ENCODE data around the gene RAB11FIP3.
"Not testable (repeated sequence)": the region's sequence is repeated elsewhere in the genome, so short reads cannot be mapped to it uniquely, and the experiment has no call there.

The RAB11FIP3 gene

DNA sequence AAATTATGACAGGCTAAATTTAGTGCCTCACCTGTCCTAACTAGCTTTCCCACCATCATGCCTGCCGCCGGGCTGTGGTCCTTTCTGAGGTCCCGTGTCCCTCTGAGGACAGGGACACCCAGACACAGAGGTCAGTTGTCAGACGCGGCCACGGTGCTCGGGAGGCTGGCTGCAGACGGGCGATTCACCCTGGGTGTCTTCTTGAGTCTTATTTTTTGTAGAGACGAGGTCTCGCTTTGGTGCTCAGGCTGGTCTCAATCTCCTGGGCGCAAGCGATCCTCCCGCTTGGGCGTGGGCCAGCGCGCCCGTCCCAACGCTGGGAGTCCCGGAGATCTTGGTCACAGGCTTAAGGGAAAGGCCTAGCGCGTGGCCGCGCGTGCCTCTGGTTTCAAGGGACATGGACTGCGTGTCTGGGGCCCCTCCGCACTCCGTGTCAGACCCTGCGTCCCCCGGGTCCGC, 797 bp upstream of the RAB11FIP3 start:
- DNase-seq: no peak

DNA sequence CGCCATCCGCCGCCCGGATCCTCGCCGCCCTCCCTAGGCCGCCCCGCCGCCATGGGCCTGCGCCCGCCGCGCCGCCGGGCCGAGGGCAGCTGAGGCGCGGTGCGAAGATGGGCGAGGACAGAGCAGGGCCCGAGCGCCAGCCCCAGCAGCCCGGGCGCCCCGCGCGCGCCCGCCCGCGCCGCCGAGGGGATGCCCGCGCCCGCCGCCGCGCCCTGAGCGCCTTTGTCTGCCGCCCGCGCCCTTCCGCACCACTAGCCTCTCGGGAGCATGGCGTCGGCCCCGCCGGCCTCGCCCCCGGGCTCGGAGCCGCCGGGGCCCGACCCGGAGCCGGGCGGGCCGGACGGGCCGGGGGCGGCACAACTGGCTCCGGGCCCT, 278 bp downstream of the RAB11FIP3 start:
- peak; percentile 42 for DNase-seq

DNA sequence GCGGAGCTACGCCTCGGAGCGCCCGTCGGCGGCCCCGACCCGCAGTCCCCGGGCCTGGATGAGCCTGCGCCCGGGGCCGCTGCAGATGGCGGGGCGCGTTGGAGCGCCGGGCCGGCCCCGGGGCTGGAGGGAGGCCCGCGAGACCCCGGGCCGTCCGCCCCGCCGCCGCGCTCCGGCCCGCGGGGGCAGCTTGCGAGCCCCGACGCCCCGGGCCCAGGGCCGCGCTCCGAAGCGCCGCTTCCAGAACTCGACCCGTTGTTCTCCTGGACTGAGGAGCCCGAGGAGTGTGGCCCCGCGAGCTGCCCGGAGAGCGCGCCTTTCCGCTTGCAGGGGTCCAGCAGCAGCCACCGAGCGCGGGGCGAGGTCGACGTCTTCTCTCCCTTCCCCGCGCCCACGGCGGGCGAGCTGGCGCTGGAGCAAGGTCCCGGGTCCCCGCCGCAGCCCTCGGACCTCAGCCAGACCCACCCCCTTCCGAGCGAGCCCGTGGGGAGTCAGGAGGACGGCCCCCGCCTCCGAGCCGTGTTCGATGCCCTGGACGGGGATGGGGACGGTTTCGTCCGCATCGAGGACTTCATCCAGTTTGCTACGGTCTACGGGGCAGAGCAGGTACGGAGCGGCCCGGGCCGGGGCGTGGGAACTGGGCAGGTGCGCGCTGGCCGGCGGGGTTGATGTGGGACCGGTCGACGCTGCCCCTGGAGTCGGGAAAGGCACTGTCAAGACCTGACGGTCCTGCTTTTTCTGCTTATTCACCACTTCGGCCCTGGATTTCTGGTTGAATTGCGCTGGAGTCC, 861 bp downstream of the RAB11FIP3 start:
- peak; percentile 6 for DNase-seq

DNA sequence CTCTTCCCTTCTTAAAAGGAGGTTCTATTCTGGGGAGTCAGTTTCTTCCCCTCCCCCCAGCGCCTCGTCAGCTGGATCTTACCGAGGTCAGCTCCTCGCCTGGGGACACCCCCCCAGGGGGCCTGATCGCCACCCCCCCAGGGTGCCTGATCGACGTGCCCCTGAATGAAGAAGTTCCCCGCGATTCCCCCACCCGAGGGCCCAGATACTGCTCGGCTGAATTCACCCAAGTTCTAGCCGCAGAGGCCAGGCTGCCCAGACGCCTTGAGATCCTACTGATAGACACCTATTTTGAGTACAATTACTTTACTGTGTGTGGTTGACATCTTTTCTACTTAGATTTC, 1.4 kb downstream of the RAB11FIP3 start:
- DNase-seq: no peak

DNA sequence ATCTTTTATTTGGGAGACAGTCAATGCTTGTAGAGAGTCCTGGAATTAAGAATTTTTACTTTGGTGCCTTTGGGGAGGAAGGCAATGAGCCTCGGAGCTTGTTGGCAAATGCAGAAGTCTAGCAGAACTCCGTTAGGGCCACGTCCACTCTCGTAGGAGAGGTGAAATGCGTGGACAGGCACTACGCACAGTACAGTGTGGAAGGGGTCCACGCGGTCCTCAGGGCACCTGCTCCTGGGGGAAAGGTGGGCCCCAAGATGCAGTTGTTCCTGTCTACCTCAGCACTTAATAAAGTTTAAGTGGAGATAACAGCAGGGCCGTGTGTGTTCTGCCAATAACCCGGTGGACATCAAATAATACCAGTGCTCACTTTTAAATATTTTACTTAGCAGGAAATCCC, 1.8 kb downstream of the RAB11FIP3 start:
- DNase-seq: no peak

DNA sequence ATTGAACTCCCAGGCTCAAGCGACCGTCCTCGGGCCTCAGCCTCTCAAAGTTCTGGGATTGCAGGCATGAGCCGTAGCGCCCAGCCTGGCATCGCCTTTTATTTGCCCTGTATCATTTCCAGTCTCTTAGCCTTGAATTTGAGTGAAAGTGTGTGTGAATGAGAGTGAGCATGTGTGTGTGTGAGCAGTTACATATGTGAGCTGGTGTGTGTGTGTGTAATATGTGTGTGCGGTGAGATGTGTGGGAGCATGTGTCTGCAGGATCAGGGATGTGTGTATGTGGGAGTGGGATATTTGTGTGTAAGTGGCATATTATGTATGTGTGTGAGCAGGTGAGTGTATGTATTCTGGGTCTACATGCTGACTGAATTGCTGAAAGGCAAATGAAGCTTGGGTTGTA, 5.5 kb downstream of the RAB11FIP3 start:
- DNase-seq: no peak

DNA sequence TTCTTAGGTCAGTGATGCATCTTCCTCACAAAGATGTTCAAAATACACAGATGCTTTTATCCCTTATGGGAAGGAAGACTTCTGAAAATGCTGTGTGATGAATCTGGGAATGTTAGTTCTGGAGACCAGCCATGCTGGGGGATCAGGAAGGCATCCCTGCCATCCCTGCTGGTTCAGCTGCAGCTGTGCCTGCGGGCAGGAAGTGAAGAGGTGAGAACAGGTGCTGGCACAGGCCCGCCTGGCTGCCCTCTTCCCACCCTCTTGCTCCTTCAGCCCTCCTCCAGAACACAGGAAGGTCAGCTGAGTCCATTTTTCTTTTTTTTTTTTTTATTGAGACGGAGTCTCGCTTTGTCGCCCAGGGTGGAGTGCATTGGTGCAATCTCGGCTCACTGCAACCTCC, 15.2 kb downstream of the RAB11FIP3 start:
- DNase-seq: no peak

DNA sequence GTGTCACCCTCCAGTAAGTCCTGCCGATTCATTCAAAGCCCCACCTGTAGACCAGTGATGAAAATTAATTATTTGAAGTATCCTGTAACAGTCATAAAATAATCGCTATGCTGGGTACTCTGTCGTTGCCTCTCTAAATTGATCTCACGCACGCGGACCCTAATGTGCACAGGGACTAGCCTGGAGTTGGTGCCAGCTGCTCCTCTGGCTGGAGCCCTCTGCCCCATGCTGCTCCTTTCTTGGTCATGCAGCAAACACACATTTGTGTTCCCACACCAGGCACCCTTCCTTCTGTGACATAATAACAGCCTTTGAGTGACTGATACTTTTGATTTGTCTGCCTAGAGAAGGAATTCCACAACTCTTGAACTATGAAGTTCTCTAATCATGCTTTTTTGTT, 16.0 kb downstream of the RAB11FIP3 start:
- DNase-seq: no peak

DNA sequence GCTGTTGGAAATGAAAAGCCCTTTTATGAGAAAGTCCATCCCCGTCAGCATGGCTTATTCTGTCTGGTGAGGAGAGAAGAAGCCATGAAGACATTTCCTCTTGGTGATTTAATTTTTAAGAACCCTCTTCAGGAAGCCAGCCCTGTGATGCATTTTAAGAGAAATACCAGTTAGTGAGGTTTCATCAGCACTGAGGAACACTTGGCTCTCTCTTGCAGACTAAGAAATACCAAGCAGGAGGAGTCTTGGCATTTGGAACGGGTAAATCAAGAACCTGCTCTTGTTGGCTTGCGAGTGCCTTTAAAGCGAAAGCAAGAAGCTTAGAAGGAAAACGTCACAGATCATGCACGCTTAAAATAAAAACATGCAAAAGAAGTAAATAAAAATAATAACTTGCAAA, 17.5 kb downstream of the RAB11FIP3 start:
- no peak for DNase-seq

DNA sequence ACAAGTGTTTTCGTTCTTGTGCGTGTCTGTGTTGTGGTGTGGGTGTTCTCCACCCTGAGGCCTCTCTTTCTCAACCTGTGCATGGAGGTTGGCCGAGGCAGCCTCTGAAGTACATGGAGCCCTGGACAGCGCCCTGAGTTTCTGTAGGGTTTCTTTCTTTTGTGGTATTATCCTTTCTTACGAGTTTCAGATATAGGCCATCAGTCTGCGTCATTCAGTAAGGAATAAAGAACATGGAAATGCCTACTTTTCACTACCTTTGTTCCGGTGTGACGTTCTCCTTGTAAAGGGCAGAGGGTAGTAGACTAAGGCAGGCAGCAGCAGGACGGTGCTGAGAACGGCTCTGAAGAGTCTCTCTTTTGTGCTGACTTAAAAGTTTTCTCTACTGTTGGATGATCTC, 18.6 kb downstream of the RAB11FIP3 start:
- no peak for DNase-seq

DNA sequence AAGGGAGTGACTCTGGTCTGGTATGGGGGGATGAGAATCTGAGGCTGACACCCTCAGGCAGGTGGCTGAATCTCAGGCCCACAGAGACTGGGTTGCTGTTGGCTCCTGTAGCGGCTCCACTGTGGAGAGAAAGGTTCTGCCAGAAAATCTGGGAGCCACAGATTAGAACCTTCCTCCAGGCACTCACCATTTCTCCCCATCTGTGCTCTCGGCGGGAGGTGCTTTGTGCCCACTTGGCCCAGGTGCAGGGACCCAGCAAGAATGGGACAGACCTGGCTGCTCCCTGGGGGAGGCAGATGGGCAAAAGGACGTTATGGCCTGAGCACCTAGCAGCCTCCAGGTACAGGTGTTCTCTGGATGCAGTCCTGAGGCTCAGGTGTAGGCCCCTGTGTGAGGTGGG, 20.1 kb downstream of the RAB11FIP3 start:
- no peak for DNase-seq

DNA sequence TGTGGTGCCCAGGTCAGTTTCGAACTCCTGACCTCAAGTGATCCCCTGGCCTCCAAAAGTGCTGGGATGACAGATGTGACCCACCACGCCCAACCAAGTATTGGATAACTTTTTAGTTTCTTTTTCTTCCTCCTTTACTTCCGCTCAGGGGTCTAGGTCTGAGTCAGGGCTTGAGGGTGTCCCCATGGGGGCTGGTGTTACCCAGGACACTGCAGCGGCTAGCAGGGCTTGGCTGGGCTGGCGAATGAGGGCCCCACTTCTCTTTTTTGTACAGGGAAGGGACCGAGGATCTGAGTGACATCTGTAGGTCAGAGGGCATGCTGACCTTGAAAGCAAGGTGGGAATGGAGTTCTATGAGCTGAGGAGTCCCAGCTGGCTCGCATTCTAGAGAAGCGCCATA, 24.9 kb downstream of the RAB11FIP3 start:
- no peak for DNase-seq

DNA sequence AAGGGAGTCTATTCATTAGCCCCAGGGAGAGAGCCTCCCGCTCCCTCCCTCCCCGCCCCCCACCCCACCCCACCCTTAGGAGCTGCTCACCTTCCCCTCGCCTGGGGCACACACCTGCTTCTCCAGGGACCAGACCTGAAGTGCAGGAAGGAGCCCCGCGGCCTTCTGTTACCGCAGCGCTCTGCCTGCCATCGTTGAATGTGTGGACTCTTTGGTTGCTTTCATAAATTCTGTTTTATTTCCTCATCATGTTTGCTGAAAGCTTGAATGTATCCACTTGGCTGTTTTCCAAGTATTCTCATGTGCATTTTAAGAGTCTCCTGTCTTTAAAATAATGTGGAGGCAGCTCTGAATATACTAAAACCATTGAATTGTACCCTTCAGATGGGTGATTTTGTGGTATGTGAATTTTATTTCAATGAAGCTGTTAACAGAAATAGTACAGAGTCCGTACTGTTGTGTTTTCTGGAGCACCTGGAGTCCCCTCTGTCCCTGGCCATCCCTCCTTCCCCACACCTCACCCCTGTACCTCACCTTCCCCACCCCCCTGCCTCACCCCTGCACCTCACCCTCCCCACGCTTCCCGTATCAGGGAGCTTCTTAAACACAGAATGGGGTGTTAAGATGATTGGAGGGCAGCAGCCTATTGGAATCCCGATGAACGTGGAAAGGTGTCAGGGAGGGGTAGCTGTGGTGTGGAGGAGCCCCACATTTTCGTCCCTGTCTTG, 25.5 kb downstream of the RAB11FIP3 start:
- DNase-seq: no peak

DNA sequence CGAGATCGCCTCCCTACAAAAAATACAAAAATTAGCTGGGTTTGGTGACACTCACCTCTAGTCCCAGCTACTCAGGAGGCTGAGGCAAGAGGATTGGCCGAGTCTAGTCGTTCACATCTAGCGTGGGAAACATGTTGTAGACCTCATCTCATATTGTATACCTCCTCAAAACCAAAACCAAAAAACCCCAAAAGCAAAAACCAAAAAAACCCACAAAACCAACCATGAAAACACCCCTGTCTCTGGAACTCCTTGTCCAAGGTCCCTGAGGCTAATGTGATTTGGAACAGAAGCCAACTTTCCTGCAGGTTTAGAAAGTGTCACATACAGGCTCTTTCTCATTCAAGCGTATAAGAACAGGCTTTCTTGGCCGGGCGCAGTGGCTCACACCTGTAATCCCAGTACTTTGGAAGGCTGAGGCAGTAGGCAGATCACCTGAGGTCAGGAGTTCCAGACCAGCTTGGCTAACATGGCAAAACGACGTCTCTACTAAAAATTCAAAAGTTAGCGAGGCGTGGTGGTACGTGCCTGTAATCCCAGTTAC, 29.0 kb downstream of the RAB11FIP3 start:
- no peak for DNase-seq

DNA sequence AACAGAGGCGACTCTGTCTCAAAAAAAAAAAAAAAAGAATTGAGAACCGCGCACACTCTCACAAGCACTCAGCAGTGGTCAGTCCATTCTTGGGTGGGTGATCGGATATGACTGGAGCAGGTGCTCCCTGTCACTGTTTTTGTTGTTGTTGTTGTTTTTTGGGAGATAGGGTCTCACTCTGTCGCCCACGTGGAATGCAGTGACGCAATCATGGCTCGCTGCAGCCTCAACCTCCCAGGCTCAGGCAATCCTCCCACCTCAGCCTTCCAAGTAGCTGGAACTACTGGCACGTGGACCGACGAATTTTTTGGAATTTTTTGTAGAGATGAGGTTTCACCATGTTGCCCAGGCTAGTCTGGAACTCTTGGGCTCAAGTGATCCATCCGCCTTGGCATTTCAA, 30.0 kb downstream of the RAB11FIP3 start:
- no peak for DNase-seq

DNA sequence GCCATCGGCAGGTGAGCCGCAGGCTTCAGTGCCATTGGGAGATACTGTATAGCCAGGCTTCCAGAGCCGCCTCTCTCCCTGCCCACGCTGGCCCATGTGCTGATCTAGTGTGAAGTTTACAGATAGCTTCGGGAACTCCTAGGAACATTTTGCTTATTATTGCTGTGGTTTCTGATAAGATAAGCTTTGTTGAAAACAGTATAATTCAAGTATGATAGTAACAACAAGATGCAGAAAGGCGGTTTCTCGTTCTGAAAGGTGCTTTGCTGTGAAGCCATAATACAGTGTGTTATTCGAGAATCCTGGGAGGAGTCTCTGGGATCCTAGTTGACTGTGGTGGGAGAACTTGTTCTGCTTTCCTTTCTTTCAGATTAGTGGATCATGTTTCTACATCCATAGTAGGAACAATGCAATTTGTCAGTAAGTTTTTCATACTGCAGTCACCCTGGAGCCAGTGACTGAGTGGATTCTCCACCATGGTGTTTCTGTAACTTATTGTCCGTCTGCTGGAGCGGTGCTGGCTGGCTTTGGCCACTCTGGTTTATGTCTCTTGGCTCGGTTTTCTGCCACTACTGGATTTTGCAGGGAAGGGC, 31.5 kb downstream of the RAB11FIP3 start:
- no peak for DNase-seq

DNA sequence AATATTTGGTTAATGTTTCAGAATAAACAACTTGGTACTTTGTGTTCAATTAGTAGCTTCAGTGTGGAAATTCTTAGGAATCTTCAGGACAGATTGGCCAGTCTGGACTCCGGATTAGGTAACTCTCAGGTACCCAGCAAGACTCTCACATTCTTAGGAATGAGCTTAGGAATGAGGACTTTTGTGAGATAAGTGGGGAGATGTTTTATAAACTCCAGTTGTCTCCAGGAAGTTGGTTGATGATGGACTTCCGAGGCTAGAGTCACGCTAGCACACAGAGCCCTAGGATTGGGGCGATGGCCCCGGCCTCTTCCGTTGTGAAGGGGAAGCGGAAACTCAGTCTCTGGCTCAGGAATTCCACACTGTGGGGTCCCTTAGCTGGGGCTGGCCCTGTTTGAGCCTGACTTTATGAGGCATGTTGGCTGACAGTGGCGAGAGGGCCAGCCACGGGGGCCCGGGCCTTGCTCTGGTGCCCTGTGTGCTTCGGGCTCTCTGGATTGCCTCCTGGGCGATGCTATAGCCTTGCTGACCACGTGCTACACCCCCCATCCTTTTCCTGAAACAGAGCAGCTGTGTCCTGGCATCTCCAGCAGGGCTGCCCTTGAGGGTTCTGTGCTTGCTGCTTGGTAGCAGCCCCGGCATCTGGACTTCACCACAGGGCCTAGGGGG, 32.4 kb downstream of the RAB11FIP3 start:
- no peak for DNase-seq

DNA sequence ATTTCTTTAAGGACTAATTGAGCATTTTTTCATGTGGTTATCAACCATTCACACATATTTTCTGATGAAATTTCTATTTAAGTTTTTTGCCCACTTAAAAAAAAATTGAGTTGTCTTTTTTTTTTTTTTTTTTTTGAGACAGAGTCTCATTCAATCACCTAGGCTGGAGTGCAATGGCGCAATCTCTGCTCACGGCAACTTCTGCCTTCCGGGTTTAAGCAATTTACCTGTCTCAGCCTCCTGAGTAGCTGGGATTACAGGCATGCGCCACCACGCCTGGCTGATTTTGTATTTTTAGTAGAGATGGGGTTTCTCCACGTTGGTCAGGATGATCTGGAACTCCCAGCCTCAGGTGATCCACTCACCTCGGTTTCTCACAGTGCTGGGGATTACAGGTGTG, 34.3 kb downstream of the RAB11FIP3 start:
- no peak for DNase-seq

DNA sequence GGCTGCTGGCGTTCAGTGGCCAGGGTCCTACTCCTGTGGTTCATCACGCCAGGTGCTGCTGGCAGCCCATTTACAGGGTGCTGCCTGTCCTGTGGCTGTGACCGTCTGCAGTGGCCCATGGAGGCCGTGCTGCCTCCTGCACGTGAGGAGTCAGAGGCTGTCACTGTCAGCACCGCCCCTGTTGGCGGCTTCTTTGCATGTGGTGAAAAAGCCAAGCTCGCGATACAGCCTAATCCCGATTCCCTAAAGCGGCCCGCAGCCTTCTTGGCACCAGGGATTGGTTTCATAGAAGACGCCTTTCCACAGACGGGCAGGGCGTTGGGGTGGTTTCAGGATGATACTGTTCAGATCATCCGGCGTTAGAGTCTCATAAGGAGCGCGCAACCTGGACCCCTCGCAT, 35.3 kb downstream of the RAB11FIP3 start:
- no peak for DNase-seq

DNA sequence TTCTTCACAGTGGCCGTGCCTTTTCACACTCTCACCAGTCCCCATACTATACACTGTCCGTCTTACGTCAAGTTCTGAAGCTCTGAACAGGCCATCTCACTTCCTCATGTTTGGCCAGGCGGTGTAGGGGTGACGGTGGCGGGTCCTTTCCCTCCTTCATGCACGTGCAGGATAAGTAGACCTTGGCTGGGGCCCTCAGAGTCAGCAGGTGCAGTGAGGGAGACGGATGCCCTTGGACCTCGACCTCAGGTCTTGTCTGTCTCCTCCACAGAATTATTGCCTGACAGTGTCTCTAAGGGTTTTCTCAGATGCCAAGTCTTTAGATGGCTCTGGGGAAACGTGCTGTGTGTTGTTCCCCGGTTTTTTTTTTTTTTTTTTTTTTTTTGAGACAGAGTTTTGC, 37.6 kb downstream of the RAB11FIP3 start:
- DNase-seq: no peak

DNA sequence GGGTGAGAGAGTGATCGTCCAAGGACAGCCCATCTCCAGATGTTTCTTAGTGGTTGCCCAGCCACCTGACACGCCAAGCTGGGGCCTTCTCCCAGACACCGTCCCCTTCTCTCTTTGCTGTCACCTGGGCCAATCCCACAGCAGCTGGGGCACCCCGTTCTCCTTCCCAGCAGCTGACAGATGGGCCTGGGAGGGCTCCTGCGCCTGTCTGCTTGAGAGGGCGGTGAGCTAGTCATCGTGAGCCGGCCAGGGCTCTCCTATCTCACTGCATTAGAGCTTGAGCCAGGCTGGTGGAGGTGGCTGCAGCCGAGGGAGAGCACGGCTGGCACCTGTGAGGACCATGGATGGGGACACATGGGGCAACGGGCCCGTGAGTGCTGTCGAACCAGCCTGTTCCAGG, 41.2 kb downstream of the RAB11FIP3 start:
- DNase-seq: no peak

DNA sequence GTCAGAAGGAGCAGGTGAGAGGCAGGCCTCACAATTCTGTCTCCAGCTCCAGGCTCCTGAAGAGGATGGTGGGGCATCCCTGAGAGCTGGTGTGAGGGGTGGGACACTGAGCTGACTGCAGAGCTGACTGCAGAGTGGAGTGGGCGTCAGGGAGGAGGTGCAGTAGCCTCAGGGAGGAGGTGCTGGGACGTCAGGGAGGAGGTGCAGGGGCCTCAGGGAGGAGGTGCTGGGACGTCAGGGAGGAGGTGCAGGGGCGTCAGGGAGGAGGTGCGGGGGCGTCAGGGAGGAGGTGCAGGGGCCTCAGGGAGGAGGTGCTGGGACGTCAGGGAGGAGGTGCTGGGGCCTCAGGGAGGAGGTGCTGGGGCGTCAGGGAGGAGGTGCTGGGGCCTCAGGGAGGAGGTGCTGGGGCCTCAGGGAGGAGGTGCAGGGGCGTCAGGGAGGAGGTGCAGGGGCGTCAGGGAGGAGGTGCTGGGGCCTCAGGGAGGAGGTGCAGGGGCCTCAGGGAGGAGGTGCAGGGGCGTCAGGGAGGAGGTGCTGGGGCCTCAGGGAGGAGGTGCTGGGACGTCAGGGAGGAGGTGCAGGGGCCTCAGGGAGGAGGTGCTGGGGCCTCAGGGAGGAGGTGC, 41.9 kb downstream of the RAB11FIP3 start:
- not testable (repeated sequence) for DNase-seq

Data from activated CD4-positive, alpha-beta T cell treated with anti-CD3 and anti-CD28 coated beads, Interleukin-2, amount 50 U/mL, for 1 hour (primary cell).